ENCODE results near the gene TDRD10.

DNA sequence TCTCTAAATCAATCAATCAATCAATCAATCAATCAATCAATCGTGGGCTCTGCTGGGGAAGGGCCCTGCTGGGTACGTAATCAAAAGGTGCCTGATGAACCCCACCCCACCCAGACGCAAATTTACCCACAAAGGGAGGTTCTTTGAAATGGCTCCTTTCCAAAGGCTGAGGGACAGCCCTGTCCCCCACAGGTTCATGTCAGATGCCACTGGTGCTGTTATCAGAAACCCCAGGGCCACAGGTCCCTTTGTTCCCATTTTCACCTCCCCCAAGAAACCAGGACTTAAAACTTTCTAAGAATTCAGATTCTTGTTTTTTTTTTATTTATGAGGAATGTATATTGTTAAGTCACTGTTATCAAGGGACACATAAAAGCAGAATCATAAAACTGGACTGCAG lies 79.7 kb downstream of the TDRD10 start:
- TF ChIP-seq, protein P1, sequence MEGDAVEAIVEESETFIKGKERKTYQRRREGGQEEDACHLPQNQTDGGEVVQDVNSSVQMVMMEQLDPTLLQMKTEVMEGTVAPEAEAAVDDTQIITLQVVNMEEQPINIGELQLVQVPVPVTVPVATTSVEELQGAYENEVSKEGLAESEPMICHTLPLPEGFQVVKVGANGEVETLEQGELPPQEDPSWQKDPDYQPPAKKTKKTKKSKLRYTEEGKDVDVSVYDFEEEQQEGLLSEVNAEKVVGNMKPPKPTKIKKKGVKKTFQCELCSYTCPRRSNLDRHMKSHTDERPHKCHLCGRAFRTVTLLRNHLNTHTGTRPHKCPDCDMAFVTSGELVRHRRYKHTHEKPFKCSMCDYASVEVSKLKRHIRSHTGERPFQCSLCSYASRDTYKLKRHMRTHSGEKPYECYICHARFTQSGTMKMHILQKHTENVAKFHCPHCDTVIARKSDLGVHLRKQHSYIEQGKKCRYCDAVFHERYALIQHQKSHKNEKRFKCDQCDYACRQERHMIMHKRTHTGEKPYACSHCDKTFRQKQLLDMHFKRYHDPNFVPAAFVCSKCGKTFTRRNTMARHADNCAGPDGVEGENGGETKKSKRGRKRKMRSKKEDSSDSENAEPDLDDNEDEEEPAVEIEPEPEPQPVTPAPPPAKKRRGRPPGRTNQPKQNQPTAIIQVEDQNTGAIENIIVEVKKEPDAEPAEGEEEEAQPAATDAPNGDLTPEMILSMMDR (conservative IDR thresholded peaks at IDR 0.05; ENCODE audit: low read depth in 2 of 2) = no peak
- TF ChIP-seq EZH2 (IDR thresholded peaks at IDR 0.05; ENCODE audit: low read depth, unreplicated experiment) (no peak), EZH2phosphoT487 (IDR thresholded peaks at IDR 0.05; ENCODE audit: unreplicated experiment) (no peak)

Data from GM23338 (cell line).